K562 (cell line): ENCODE data around the gene SHISA5. TPM values are rescaled to one million over a fixed set of nuclear protein-coding genes. Genes with fewer than 3 reads are reported as not detected.

ENCODE experiments used
- ATAC-seq: fragments of 200-7000 bp; cut with Tn5 transposase; 3 replicates; pipeline ENCODE4 v1.9.1; 2020; ENCODE audit warnings: moderate library complexity
- BruUV-seq: library from RNA; stranded (reverse); fragments of 400-500 nt; replicated peaks from 2 replicates; lab custom pipeline; 2021; lab: Mats Ljungman, UMichigan
- CTCF ChIA-PET: fragments of 300-600 bp; formaldehyde crosslinking; extraction: SDS; loops from one replicate; lab custom pipeline; 2021; ENCODE audit warnings: low intra/inter-chr PET ratio; lab: Yijun Ruan, JAX
- POLR2A ChIA-PET: fragments of 300-600, 350-650 bp; sonication (Branson Sonifier 250); formaldehyde crosslinking; extraction: SDS; loops from one replicate; lab custom pipeline; 2021; ENCODE audit warnings: antibody characterized with exemption, inconsistent platforms; lab: Yijun Ruan, JAX
- DNase-seq, 4 experiments: peaks; one replicate each; pipeline versions ENCODE4 v3.0.0 to v3.0.0-alpha.2; 2011 to 2018; ENCODE audit warnings: low spot score in 3 of 4, mixed read lengths in 3 of 4; ENCODE audit errors: extremely low read depth in 1 of 4
- FAIRE-seq: peaks from 2 replicates; lab custom pipeline; 2011; peaks lifted over from hg19 to GRCh38; lab: Jason Lieb, UNC
- H2AFZ ChIP-seq: 2 replicates; pipeline ENCODE4 v1.6.0; 2011; ENCODE audit warnings: low read depth, low read length, control low read depth, inconsistent platforms
- H3K27ac ChIP-seq: fragments of 200-600 bp; 3 replicates; pipeline ENCODE4 v1.8.0; 2011; ENCODE audit warnings: low read depth, mild to moderate bottlenecking, control low read depth, inconsistent platforms, low read length, moderate library complexity, mixed read lengths; ENCODE audit errors: extremely low read depth
- H3K27me3 ChIP-seq, 2 experiments: fragments of 300-600 bp in 1 of 2; 2 replicates in 1 of 2; 3 replicates in 1 of 2; pipeline versions ENCODE4 v1.6.0 to v1.8.0; 2011; ENCODE audit warnings: inconsistent platforms in 2 of 2, low read length in 2 of 2, mild to moderate bottlenecking in 1 of 2, mixed read lengths in 1 of 2, moderate library complexity in 1 of 2; ENCODE audit not compliant: control insufficient read depth in 2 of 2, insufficient read depth in 2 of 2
- H3K36me3 ChIP-seq: fragments of 300-600 bp; 3 replicates; pipeline ENCODE4 v1.8.0; 2011; ENCODE audit warnings: mild to moderate bottlenecking, low read length, inconsistent platforms; ENCODE audit not compliant: control insufficient read depth, insufficient read depth
- H3K4me1 ChIP-seq, 2 experiments: fragments of 200-600 bp in 1 of 2; replicated peaks in 1 of 2; 2 replicates in 1 of 2; 3 replicates in 1 of 2; pipeline versions ENCODE4 v1.5.1 to v1.8.0; 2011; ENCODE audit warnings: inconsistent platforms in 2 of 2, low read length in 2 of 2, mild to moderate bottlenecking in 1 of 2, mixed read lengths in 1 of 2, moderate library complexity in 1 of 2; ENCODE audit not compliant: control insufficient read depth in 2 of 2, insufficient read depth in 2 of 2
- H3K4me2 ChIP-seq: 2 replicates; pipeline ENCODE4 v1.6.1; 2011; ENCODE audit warnings: low read length, control low read depth, inconsistent platforms, mixed read lengths; ENCODE audit not compliant: insufficient read depth
- H3K4me3 ChIP-seq: fragments of 200-600 bp; sonication (generic), shearing (Covaris generic); 2 replicates; pipeline ENCODE4 v1.5.1; 2016; ENCODE audit warnings: control low read depth, inconsistent platforms
- H3K79me2 ChIP-seq: fragments of 200-600 bp; 3 replicates; pipeline ENCODE4 v1.8.0; 2011; ENCODE audit warnings: low read length, inconsistent platforms; ENCODE audit not compliant: control insufficient read depth, insufficient read depth
- H3K9ac ChIP-seq, 2 experiments: 2 replicates each; pipeline versions ENCODE4 v1.6.0 to v1.6.1; 2011; ENCODE audit warnings: low read depth in 2 of 2, low read length in 2 of 2, control low read depth in 1 of 2, inconsistent platforms in 1 of 2, mild to moderate bottlenecking in 1 of 2, mixed read lengths in 1 of 2; ENCODE audit not compliant: insufficient read depth in 1 of 2
- H3K9me1 ChIP-seq: one replicate; pipeline ENCODE4 v1.6.0; 2011; ENCODE audit warnings: inconsistent platforms, mild to moderate bottlenecking, low read length, moderate library complexity; ENCODE audit not compliant: control insufficient read depth, insufficient read depth
- H3K9me3 ChIP-seq: replicated peaks from 2 replicates; pipeline ENCODE4 v1.5.1; 2011; ENCODE audit warnings: low read depth, low read length, inconsistent platforms; ENCODE audit not compliant: control insufficient read depth, insufficient read depth
- H4K20me1 ChIP-seq: replicated peaks from 2 replicates; pipeline ENCODE4 v1.6.1; 2011; ENCODE audit warnings: low read length, inconsistent platforms, mixed read lengths; ENCODE audit not compliant: control insufficient read depth, insufficient read depth
- GTF2F1 ChIP-seq: IDR thresholded peaks from 2 replicates; pipeline ENCODE4 v1.6.1; 2011; ENCODE audit warnings: low read depth, low read length, improper control_type of control experiment
- RAD21 ChIP-seq, 2 experiments: fragments of 250-450 bp in 1 of 2; fragments of 450-650 bp in 1 of 2; sonication (Bioruptor Pico) in 1 of 2; formaldehyde crosslinking in 1 of 2; IDR thresholded peaks in 1 of 2; conservative IDR thresholded peaks in 1 of 2; 2 replicates each; pipeline versions ENCODE4 v1.4.0 to v1.8.0; 2020 to 2022; ENCODE audit warnings: mild to moderate bottlenecking in 2 of 2, moderate library complexity in 1 of 2
- RREB1 ChIP-seq: fragments of 250-450 bp; sonication (Bioruptor Pico); IDR thresholded peaks from 2 replicates; pipeline ENCODE4 v1.4.0; 2020
- ZNF253 ChIP-seq: fragments of 250-450 bp; sonication (Bioruptor Pico); conservative IDR thresholded peaks from 2 replicates; pipeline ENCODE4 v1.6.1; 2021; ENCODE audit warnings: mild to moderate bottlenecking
- ZNF584 ChIP-seq: fragments of 200-800 bp; sonication (Bioruptor generic); IDR thresholded peaks from 2 replicates; pipeline ENCODE4 v1.6.1; 2016; ENCODE audit warnings: low read depth, mild to moderate bottlenecking, missing genetic modification characterization, missing compliant biosample characterization
- WGBS: fragments of 100-300 bp; shearing (Covaris generic); methylation state at CpG from one replicate; pipeline ENCODE4 v1.1.6; 2016; ENCODE audit warnings: low coverage, mixed read lengths; ENCODE audit not compliant: insufficient coverage; ENCODE audit errors: missing lambda C conversion rate; 5-methylcytosine and 5-hydroxymethylcytosine counted together
- in situ Hi-C: fragments of 300-500 bp; cut with MboI; formaldehyde crosslinking; loops from 4 replicates; pipeline ENCODE4 v1.15.0; 2018; ENCODE audit warnings: inconsistent platforms, mixed read lengths
- intact Hi-C: fragments of 100-400 bp; cut with micrococcal nuclease; formaldehyde crosslinking; loops from 2 replicates; pipeline ENCODE4 v1.14.2; 2022
- polyA plus RNA-seq, 8 experiments: library from polyadenylated mRNA; depleted of rRNA in 4 of 8; stranded (reverse) in 5 of 8; unstranded in 3 of 8; fragments of >200 nt; fragmentation: Nextera tagmentation in 2 of 8; fragmentation: Illumina TruSeq in 1 of 8; extraction: Ambion mirVana in 2 of 8; extraction: Trizol in 1 of 8; gene quantifications; 2 replicates each; pipeline versions ENCODE4 v1.2.1 to v1.2.3, GENCODE V29; 2011 to 2014; ENCODE audit warnings: inconsistent platforms in 1 of 8, missing spikeins in 1 of 8
- total RNA-seq, 7 experiments: library from RNA; depleted of rRNA in 6 of 7; stranded (reverse); fragments of >200 nt in 6 of 7; fragmentation: Illumina TruSeq in 2 of 7; extraction: Trizol in 2 of 7; gene quantifications; 2 replicates each; pipeline versions ENCODE4 v1.2.1 to v1.2.3, GENCODE V29; 2011 to 2021; ENCODE audit warnings: low replicate concordance in 1 of 7

SHISA5 gene
- total and polyA plus RNA-seq, 9 of the 15 experiments (the other 6 are each of a cell fraction or from before 2014, with no cell fraction given): 8.4 to 85.8 (median 56.1) TPM

GRCh38 chr3:48553361-48553760, 49.4 kb upstream of the SHISA5 start:
- CTCF ChIA-PET: no interaction called here
- Histone ChIP-seq H2AFZ (no peak overlapping the region), H3K9ac (no peak overlapping the region), H4K20me1 (peaks cover 6% of the 10 kb centered on the region; the same call in 1 of the 2 replicates), H3K4me1 (peaks cover 22 to 37% of the 10 kb centered on the region in 2 experiments; a peak in 4 of 5 replicates), H3K9me3 (no peaks in the 10 kb centered on the region), H3K79me2 (peaks cover 53% of the 10 kb centered on the region), H3K27ac (no peak overlapping the region; the same call in 2 of the 3 replicates), H3K4me3 (no peak overlapping the region), H3K9me1 (peaks cover 11% of the 10 kb centered on the region), H3K36me3 (peaks cover 47% of the 10 kb centered on the region; the same call in 2 of the 3 replicates), H3K4me2 (peak overlapping the region; percentile 84; the same call in 1 of the 2 replicates), H3K27me3 (no peaks in the 10 kb centered on the region)
- 93% methylated on average over 4 of the region's 5 CpGs for WGBS
- in situ Hi-C loops: no loop called here
- FAIRE-seq (no peak), ATAC-seq (no peak), DNase-seq (no peak)
- TF ChIP-seq RAD21 (CRISPR knock-in tag; conservative IDR thresholded peaks at IDR 0.05 in 1 of 2, IDR thresholded peaks at IDR 0.05 in 1 of 2) (no peak), GTF2F1 (no peak), RREB1 (no peak), ZNF584 (no peak), ZNF253 (CRISPR knock-in tag) (no peak)
- POLR2A ChIA-PET: interaction anchor here (0.8 kb wide), 1 partner anchor 24 kb away, joined by 3 read pairs; no protein-coding TSS in a partner anchor
- BruUV-seq: no TSS peak
- intact Hi-C loops: loop anchor here (10.0 kb wide), 1 partner anchor 279 kb away; no protein-coding TSS in a partner anchor
